T-helper 2 cell treated with Interferon-gamma antibody and Interleukin-4, amounts not matched to agents 5 μg/mL and 100 μg/mL, for 36 hours (primary cell): ENCODE data around the gene TRPC3.

ENCODE experiments used
- DNase-seq: peaks from one replicate; pipeline ENCODE4 v3.0.0; 2021; ENCODE audit warnings: low spot score
- H3K27ac Mint-ChIP-seq: one replicate; pipeline ENCODE4 v1.8.0; 2021; ENCODE audit warnings: mild to moderate bottlenecking, mixed read lengths
- H3K27me3 Mint-ChIP-seq: one replicate; pipeline ENCODE4 v1.8.0; 2021; ENCODE audit warnings: low read depth, mixed read lengths
- H3K36me3 Mint-ChIP-seq: one replicate; pipeline ENCODE4 v1.8.0; 2021; ENCODE audit warnings: low read depth, mixed read lengths
- H3K4me1 Mint-ChIP-seq: one replicate; pipeline ENCODE4 v1.8.0; 2021; ENCODE audit warnings: low read depth, mixed read lengths
- H3K4me3 Mint-ChIP-seq: one replicate; pipeline ENCODE4 v1.8.0; 2022; ENCODE audit warnings: mild to moderate bottlenecking, moderate library complexity, mixed read lengths
- H3K9me3 Mint-ChIP-seq: one replicate; pipeline ENCODE4 v1.8.0; 2021; ENCODE audit warnings: mixed read lengths

TRPC3 gene

GRCh38 chr4:121876070-121876469, 75.8 kb downstream of the TRPC3 start:
- no peak overlapping the region for H3K27ac Mint-ChIP-seq
- H3K4me3 Mint-ChIP-seq, result no peak overlapping the region
- H3K4me1 Mint-ChIP-seq, result no peaks in the 10 kb centered on the region
- H3K36me3 Mint-ChIP-seq, result no peaks in the 10 kb centered on the region
- H3K9me3 Mint-ChIP-seq, result no peaks in the 10 kb centered on the region
- peaks cover 62% of the 10 kb centered on the region for H3K27me3 Mint-ChIP-seq
- DNase-seq, result no peak

DNA sequence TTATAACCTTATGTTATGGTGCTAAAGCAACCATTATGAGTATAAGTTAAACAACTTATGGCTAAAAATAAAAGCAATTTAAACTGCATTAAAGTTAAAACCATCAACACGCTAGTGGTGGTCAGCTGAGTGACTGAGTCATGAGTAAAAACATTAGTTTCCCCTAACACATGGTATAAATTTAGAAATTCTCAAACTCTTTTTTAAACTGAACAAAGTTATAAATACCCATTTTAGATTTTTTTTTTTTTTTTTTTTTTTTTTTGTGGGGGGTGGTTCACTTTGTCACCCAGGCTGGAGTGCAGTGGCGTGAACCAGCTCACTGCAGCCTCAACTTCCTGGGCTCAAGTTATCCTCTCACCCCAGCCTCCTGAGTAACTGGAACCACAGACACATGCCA, 76.2 kb downstream of the TRPC3 start:
- Mint-ChIP-seq H3K27ac (no peak overlapping the region), H3K9me3 (no peaks in the 10 kb centered on the region), H3K4me3 (no peak overlapping the region), H3K27me3 (peaks cover 59% of the 10 kb centered on the region), H3K4me1 (peaks cover 3% of the 10 kb centered on the region), H3K36me3 (no peaks in the 10 kb centered on the region)
- DNase-seq, result no peak

DNA sequence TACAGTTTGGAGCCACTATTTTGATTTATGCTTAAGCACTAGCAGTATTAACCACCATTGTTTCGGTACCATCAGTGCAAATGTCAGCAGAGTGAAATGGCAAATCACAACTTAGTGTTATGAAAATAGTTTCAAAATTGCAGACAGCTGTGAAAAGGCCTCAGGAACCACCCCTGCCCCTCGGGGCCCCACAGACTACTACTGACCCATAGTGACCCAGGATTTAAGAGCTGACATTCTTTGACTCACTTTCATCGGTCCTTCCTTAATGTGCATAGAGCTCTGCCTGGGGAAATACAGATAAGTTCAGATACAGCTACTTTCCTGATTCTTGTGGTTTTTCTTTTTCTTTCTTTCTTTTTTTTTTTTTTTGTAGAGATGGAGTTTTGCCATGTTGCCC, 78.3 kb downstream of the TRPC3 start:
- Mint-ChIP-seq H3K4me1 (peaks cover 13% of the 10 kb centered on the region), H3K36me3 (peaks cover 2% of the 10 kb centered on the region), H3K9me3 (no peaks in the 10 kb centered on the region), H3K4me3 (no peak overlapping the region), H3K27ac (no peak overlapping the region), H3K27me3 (peaks cover 48% of the 10 kb centered on the region)
- DNase-seq, result no peak

- Mint-ChIP-seq H3K4me1 (peaks cover 13% of the 10 kb centered on the region), H3K36me3 (peaks cover 22% of the 10 kb centered on the region), H3K27ac (peak within 1 kb of the TSS; percentile 94), H3K4me3 (peak within 1 kb of the TSS; percentile 98), H3K27me3 (peaks cover 29% of the 10 kb centered on the region), H3K9me3 (no peaks in the 10 kb centered on the region)
- DNase-seq, result peak; percentile 93
These were observed 81.7 kb downstream of the TRPC3 start, which contains the start of gene BBS7 for GRCh38 chr4:121869841-121870822. Gene BBS7, minus strand, starts transcription at chr4:121870474. Its CDS starts 161 bp downstream, at chr4:121870313.

DNA sequence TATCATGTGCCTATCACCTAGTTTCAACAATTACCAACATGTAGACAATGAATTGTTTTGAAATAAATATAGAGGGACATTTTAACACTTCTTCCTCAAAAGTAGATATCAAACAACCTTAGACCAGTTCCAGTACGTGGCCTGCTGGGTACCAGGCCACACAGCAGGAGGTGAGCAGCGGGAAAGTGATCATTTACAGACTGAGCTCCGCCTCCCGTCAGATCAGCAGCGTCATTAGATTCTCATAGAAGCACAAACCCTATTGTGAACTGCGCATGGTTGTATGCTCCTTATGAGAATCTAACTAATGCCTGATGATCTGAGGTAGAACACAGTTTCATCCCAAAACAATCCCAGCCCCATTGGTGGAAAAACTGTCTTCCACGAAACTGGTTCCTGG, 88.1 kb downstream of the TRPC3 start:
- H3K27ac Mint-ChIP-seq, result no peak overlapping the region
- no peak overlapping the region for H3K4me3 Mint-ChIP-seq
- H3K36me3 Mint-ChIP-seq, result peaks cover 22% of the 10 kb centered on the region
- H3K9me3 Mint-ChIP-seq, result no peaks in the 10 kb centered on the region
- no peak for DNase-seq
- H3K4me1 Mint-ChIP-seq, result peaks cover 2% of the 10 kb centered on the region
- no peaks in the 10 kb centered on the region for H3K27me3 Mint-ChIP-seq

GRCh38 chr4:121861426-121861825, 90.4 kb downstream of the TRPC3 start:
- Mint-ChIP-seq H3K27me3 (no peaks in the 10 kb centered on the region), H3K4me1 (no peaks in the 10 kb centered on the region), H3K36me3 (peaks cover 8% of the 10 kb centered on the region), H3K4me3 (no peak overlapping the region), H3K27ac (no peak overlapping the region), H3K9me3 (no peaks in the 10 kb centered on the region)
- DNase-seq, result no peak

- Mint-ChIP-seq H3K4me1 (no peaks in the 10 kb centered on the region), H3K9me3 (no peaks in the 10 kb centered on the region), H3K36me3 (no peaks in the 10 kb centered on the region), H3K27me3 (no peaks in the 10 kb centered on the region), H3K4me3 (no peak overlapping the region), H3K27ac (no peak overlapping the region)
- no peak for DNase-seq
These were observed 91.7 kb downstream of the TRPC3 start for GRCh38 chr4:121860121-121860520.

- no peak for DNase-seq
- Mint-ChIP-seq H3K27ac (no peak overlapping the region), H3K4me1 (no peaks in the 10 kb centered on the region), H3K36me3 (peaks cover 11% of the 10 kb centered on the region), H3K4me3 (no peak overlapping the region), H3K9me3 (no peaks in the 10 kb centered on the region), H3K27me3 (no peaks in the 10 kb centered on the region)
These were observed 100.5 kb downstream of the TRPC3 start for GRCh38 chr4:121851354-121851753.

DNA sequence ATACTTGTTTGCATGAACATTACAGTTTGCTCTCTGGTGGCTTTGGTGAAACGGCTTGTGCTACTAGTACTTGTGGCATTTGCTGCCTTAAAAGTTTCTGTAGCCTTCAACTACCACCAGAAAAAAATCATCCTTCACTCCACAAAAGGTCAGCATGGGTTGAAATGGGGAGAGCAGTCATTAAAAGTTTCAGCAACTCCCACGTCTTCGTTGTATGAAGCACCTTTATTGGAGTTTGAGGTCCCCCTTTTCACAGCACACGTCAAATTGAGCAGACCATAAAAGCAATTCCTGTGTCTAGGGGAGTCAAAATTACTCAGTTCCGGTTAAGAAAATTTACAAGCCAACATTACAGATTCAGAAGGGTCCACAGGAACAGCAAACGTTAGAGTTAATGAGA, 105.2 kb downstream of the TRPC3 start:
- H3K9me3 Mint-ChIP-seq, result no peaks in the 10 kb centered on the region
- no peak for DNase-seq
- H3K4me1 Mint-ChIP-seq, result no peaks in the 10 kb centered on the region
- no peak overlapping the region for H3K4me3 Mint-ChIP-seq
- no peaks in the 10 kb centered on the region for H3K27me3 Mint-ChIP-seq
- H3K36me3 Mint-ChIP-seq, result peaks cover 14% of the 10 kb centered on the region
- H3K27ac Mint-ChIP-seq, result no peak overlapping the region

GRCh38 chr4:121842862-121843261, 109.0 kb downstream of the TRPC3 start:
- no peak for DNase-seq
- Mint-ChIP-seq H3K36me3 (peaks cover 22% of the 10 kb centered on the region), H3K9me3 (no peaks in the 10 kb centered on the region), H3K27ac (no peak overlapping the region), H3K27me3 (no peaks in the 10 kb centered on the region), H3K4me1 (no peaks in the 10 kb centered on the region), H3K4me3 (no peak overlapping the region)

GRCh38 chr4:121838136-121838535, 113.7 kb downstream of the TRPC3 start:
- Mint-ChIP-seq H3K27me3 (no peaks in the 10 kb centered on the region), H3K4me3 (no peak overlapping the region), H3K27ac (no peak overlapping the region), H3K36me3 (peaks cover 13% of the 10 kb centered on the region), H3K4me1 (no peaks in the 10 kb centered on the region), H3K9me3 (no peaks in the 10 kb centered on the region)
- no peak for DNase-seq

- H3K4me1 Mint-ChIP-seq, result peaks cover 2% of the 10 kb centered on the region
- no peak for DNase-seq
- peaks cover 2% of the 10 kb centered on the region for H3K36me3 Mint-ChIP-seq
- no peak overlapping the region for H3K27ac Mint-ChIP-seq
- no peak overlapping the region for H3K4me3 Mint-ChIP-seq
- no peaks in the 10 kb centered on the region for H3K9me3 Mint-ChIP-seq
- no peaks in the 10 kb centered on the region for H3K27me3 Mint-ChIP-seq
These were observed 122.3 kb downstream of the TRPC3 start for GRCh38 chr4:121829511-121829910.
